Stimulated activated CD8-positive, alpha-beta memory T cell treated with anti-CD3 and anti-CD28 coated beads, Interleukin-12 subunit alpha, Interleukin-12 subunit beta, amount 100 ng/mL, for 24 hours (primary cell): ENCODE results near the gene SPDYE17.
"Not testable (repeated sequence)": the region's sequence is repeated elsewhere in the genome, so short reads cannot be mapped to it uniquely, and the experiment has no call there.

Source experiments
- DNase-seq: peaks from one replicate; pipeline ENCODE4 v3.0.0-alpha.2; 2020; ENCODE audit errors: extremely low read depth

Gene SPDYE17, protein sequence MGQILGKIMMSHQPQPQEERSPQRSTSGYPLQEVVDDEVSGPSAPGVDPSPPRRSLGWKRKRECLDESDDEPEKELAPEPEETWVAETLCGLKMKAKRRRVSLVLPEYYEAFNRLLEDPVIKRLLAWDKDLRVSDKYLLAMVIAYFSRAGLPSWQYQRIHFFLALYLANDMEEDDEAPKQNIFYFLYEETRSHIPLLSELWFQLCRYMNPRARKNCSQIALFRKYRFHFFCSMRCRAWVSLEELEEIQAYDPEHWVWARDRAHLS

DNA sequence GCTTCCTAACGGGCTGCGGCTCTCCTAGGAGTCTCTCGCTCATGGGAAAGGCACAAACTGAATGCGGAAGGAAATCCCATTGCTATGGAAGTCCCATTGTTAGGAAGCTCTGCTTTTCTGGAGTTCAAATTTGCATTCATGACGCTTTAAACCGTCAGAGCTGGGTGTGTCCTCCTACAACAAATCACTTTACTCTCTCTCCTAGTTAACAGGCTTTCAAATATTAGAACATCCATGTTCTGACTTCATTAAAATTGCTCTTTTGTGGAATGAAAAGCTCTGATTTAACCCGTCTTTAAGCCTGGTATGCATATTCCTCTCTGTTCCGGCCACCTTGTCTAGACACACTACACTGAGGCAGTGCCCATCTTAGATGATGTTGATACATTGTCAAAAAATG is at the start of gene SPDYE17:
Gene SPDYE17, minus strand, starts transcription at position 101 of the 400 bp plus-strand sequence. CDS start 1,791 bp downstream, outside the sequence.
- not testable (repeated sequence) for DNase-seq

DNA sequence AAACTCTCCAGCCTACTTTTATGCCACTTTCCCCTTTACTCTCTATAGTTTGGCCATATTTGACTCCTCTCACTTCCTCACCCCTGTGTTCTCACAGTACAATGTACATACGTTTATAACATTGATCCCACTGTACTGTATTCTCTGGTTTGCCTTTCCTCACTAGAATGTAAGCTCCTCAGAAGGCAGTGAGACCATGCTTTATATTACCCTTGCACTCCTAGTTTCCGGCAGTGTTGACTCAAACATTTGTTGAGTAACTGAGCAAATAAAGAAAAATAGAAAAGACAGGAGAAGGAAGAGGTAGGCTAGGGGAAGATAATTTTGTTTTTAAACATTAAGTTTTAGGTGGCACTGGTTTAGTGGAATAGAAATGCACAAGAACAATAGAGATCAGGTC is 48.1 kb upstream of the SPDYE17 start:
- not testable (repeated sequence) for DNase-seq

DNA sequence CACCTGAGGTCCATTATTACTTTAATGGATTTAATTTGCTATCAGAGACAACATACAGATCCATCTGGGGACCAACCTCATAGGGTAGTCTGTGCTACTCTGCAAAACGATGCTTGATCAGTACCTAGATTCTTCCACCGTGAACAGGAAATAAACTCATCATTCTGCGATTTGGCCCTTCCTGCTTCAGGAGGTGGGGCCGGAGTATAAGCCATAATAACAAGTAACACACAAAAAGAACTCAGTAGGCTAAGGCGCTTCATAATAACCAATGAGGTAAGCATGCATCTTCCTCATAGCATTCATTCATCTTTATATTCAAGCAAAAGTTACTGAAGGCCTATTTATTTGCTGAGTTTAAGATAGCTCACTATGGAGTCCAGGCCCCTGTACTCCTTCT is 47.5 kb upstream of the SPDYE17 start:
- DNase-seq: not testable (repeated sequence)

DNA sequence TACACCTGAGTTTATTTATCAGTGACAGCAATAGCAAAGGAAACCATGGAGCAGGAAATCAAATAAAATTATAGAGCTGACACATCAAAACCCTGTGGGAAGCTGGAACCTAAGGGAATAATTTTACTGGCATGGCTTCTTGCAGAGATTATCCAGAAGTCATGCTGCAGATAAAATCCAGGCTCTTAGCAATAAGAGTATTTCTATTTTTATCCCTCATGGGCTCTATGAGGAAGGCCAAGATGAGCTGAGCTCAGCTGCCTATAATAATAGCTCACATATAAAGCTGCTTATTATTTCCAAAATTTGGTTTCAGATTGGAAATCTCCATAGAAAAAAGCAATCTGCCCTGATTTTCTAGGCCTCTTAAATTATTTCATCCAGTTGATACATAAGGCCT is 47.0 kb upstream of the SPDYE17 start:
- not testable (repeated sequence) for DNase-seq

DNA sequence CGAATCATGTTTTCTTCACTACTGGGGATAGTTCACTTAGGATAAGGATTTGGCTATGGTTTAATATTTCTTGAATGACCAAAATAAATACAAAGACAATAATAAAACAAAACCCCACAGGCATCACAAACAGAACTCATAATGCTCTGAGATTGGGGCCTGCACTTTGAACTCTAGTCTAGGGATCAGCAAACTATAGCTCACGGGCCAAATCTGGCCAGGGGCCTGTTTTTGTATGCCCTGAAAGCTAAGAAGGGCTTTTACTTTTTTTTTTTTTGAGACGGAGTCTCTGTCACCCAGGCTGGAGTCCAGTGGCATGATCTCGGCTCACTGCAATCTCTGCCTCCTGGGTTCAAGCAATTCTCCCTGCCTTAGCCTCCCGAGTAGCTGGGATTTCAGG is 44.9 kb upstream of the SPDYE17 start:
- not testable (repeated sequence) for DNase-seq

DNA sequence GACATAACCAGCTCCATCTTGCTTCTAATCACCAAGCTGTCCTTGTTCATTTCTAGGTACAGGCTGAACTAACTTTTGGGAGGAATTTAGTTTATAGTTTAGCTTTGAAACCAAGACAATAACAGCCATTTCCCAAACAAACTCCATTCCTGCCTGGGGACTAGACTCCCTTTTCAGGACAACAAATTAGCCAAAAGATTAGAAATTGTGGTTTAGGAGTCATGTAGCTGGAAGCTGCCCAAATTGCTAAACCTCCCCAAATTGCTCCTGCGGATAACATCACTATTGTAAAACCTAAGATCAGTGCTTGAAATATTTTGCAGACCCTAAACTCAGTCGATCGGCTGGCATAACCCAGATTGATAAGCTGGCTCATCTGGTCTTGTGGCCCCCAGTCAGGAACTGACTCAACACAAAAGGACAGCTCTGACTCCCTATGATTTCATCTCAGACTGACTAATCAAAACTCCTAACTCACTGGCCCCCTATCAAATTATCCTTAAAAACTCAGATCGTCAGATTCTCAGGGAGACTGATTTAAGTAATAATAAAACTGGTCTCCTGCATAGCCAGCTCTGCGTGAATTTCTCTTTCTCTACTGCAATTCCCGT is 42.7 kb upstream of the SPDYE17 start:
- DNase-seq: not testable (repeated sequence)

DNA sequence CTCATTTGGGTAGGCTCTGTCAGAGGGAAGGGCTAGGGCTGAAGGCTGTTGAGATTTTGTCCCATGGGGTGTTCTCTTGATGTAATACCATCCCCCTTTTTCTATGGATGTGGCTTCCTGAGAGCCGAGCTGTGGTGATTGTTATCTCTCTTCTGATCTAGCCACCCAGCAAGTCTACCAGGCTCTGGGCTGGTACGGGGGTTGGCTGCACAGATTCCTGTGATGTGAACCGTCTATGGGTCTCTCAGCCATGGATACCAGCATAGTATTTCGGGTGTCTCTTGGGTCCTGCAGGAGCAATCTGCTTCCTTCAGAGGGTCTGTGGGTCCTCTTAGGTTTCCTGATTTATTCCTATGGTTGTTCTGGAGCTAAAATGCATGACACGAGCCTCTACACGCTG is 38.9 kb upstream of the SPDYE17 start:
- DNase-seq: not testable (repeated sequence)

DNA sequence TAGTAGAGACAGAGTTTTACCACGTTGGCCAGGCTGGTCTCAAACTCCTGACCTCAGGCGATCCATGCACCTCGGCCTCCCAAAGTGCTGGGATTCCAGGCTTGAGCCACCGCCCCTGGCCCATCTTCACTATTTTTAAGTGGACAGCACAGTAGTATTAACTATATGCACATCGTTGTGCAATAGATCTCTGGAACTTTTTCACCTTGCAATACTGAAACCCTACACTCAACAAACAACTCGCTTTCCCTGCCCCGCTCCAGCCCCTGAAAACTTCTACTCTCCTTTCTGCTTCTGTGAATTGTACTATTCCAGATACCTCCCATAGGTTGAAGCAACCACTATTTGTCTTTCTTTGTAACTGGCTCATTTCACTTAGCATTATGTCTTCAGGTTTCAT is 33.7 kb upstream of the SPDYE17 start:
- DNase-seq: not testable (repeated sequence)

DNA sequence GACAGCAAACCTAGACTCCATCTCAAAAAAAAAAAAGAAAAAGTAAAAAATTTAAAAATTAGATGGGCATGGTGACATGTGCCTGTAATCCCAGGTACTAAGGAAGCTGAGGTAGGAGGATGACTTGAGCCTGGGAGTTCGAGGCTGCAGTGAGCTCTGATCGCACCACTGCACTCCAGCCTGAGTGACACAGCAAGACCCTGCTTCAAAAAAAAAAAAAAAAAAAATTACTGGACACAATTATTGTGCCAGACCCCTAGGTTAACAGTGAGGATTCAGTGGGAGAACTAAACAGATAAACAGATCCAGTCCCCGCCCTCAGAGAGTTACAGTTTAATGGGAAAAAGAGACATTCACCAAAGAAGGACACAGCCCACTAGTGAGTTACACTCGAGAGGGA is 31.6 kb upstream of the SPDYE17 start:
- DNase-seq: not testable (repeated sequence)

DNA sequence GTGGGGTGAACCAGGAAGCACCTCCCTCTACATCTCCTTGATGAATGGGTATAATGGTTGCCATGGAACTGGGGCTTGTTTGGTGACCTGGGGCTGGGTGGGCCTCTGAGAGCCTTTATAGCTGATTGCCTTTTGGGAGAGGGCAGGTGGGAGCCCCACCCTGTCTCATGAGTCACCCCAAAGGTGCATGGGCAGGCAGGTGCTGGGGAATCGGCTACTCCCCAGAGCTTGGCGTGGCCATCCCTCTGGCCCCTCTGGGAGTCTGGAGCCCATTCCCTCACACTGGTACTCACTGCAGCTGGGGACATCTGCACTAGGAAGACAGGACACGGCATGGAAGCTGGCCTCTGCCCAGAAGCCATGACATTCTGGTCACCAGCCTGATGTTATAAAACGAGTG is 30.4 kb upstream of the SPDYE17 start, which contains the start of gene SPDYE18:
Gene SPDYE18, minus strand, starts transcription at position 2 of the 400 bp plus-strand sequence. CDS start 2,046 bp downstream, outside the sequence.
- not testable (repeated sequence) for DNase-seq

DNA sequence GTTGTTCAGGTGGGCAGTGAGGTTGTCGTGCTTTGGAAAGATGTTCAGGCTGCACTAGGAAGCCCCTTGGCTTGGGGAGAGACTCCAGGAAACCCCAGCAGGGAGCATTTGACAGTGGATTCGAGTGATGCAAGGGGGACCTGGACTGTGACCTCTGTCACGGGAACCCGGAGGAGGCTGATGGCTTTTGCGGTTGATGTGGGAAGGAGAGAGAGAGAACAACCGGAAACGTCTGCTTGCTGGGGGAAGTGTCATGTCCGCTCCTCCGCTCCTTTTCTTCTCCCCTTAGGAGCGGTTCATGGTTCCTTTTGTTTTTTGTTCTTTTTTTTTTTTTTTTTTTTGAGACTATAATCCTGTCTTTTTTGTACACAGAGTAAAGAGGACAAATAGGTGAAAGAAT is 5.8 kb downstream of the SPDYE17 start:
- not testable (repeated sequence) for DNase-seq

DNA sequence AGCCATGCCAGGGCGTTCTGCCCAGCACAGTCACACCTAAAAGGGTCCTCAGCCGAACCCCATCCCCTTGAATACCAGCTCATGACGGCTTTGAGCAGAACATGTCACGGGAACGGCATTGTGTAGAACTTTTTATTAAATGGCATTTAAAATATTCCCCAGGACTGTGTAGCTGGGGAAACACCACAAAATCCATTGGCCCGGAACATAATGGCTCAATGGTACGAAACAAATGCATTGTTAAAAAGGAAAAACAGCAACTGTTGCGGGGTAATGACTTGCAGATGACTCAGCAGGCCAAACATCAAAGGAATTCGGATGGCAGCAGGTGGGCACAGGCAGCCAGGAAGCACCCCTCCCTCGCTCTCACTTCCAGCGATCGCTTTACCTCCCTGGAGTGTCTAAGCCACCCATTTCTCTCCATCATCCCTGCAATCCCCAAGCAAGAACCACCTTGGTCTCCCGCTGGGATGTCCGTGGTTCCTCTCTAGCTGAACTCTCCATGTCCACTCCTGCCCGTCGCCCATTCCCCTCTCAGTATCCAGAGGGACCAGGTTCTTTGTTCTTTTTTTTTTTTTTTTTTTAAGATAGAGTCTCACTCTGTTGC is 22.0 kb downstream of the SPDYE17 start:
- DNase-seq: not testable (repeated sequence)

DNA sequence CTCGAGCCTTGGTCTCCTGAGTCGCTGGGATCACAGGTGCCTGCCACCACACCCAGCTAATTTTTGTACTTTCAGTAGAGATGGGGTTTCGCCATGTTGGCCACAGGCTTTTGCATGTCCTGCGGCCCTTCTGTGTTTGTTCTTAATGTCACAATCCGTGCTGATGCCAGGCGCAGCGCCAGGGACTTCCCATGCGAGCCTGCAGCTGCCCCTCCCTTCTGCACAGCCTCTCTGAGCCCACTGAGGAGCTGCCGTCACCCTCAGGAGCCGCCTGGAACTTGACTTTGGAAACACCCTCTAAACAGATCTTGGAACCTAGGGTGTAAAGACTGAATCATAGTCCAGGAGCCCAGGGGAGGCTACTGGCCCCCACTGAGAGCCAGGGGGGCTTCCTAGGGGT is 24.2 kb downstream of the SPDYE17 start:
- DNase-seq: not testable (repeated sequence)

DNA sequence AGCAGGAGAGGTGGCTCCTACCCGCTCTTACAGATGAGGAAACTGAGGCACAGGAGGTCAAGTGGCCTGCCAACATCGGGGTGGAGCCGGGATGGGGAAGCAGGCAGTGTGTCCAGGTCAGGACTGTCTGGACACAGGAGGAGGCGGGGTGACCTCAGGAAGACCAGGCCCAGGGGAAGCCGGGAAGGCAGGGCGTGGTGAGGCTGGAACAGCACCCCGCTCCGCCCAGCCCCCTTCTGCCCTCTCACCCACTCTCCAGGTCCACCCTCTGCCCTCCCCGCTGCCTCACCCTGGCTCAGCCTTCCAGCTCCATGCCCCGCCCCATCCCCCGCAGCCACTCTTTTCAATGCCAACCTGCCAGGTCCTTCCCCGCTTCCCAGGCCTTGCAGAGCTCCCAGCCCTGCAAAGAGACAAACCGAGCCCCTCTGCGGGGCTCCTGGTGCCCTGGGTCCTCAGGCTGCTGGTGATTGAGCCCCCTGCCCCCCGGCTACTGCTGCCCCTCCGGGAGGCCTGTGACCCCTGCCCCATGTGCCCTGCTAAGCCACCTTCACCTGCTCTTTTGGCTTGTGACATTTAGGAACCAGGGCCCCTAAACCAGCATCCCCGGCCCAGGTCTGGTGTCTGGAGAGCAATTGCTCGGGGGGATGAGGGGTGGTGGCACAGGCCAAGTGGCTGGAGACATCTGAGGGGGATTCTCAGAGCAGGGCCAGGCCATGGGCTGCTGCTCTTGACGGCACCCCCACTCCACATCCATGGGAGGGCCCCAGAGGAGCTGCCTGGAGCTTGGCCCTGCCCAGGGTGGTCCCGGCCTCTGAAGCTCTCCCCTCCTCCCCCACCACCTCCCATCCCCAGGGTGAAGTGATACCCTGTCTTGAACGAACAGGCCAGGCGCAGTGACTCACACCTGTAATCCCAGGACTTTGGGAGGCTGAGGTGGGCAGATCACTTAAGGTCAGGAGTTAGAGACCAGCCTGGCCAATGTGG is 25.7 kb downstream of the SPDYE17 start:
- not testable (repeated sequence) for DNase-seq

DNA sequence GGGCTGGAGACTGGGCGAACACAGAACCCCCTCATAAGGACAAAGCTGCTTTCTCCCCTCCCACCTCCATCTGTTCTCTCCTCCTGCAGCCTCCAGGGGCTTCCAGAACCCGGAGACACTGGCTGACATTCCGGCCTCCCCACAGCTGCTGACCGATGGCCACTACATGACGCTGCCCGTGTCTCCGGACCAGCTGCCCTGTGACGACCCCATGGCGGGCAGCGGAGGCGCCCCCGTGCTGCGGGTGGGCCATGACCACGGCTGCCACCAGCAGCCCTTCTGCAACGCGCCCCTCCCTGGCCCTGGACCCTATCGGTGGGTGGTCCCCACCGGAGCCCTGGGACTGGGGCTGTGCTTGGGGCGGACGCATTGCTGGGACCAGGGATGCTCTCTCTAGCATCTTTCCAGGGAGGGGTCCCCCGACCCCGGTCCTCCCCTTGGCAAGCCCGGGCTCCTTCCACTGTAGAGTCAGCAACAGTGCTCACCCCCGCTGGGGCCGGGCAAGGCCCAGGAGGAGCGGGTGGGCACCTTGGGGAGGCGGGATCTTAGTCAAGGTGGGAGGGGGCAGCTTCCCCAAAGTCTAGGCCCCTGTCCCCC is 26.6 kb downstream of the SPDYE17 start:
- DNase-seq: not testable (repeated sequence)

DNA sequence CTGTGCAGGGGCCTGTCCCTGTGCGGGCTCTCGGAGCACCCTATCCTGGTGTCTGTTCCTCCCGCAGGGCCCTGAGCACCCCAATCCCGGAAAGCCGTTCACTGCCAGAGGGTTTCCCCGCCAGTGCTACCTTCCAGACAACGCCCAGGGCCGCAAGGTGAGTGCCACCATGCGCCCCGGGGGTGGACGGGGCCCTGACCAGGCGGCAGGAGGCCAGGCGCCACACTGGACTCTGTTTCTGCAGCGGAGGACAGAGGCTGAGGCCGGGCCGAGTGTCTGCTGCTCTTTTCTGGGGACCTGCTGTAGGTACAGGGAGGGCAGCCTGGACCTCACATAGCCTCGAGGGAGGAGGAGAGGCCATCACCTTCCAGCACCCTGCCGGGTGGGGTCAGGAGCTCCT is 28.0 kb downstream of the SPDYE17 start:
- DNase-seq: not testable (repeated sequence)

DNA sequence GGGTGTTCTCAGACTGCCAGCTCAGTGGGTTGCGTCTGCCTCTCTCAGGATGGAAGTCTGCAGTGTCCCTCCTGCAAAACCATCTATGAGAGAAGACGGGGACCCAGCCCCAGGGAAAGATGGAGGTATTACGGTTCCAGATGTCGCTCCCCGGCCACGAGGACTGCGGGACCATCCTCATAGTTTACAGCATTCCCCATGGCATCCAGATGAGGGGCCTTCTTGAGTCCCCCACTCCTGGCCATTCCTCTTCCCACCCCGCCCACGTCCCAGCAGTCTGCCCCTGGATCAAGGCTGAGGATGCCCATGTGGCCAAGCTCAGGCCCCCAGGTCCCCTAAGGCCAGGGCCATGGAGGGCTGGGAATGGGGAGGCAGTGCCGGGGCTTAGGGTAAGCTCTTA is 28.9 kb downstream of the SPDYE17 start:
- DNase-seq: not testable (repeated sequence)

DNA sequence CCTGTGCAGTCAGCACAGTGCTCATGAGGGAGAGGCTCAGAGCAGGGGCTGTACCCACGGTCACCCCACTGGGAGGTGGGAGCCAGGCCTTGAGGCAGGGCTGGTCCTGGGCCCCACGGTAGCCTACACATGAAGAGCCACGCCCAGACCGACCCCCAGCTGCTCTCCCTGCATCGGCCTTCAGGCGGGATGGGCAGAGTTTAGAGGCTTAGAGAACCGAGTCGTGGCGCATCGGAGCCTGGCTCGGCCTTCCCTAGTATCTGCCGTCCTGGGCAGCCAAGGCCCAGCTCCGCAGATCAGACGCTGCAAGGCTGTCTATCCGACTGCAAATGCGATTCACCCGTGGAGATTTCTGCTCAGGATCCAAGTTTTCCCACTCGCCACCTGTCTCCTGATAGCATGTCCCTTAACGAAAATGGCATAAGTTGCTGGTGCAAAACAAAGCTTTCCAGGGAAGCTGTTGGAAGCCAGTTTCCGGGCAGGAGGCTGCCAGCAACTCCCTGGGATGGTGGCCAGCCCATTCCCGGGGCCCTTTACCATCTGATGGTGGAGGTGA is 29.4 kb downstream of the SPDYE17 start:
- DNase-seq: not testable (repeated sequence)

DNA sequence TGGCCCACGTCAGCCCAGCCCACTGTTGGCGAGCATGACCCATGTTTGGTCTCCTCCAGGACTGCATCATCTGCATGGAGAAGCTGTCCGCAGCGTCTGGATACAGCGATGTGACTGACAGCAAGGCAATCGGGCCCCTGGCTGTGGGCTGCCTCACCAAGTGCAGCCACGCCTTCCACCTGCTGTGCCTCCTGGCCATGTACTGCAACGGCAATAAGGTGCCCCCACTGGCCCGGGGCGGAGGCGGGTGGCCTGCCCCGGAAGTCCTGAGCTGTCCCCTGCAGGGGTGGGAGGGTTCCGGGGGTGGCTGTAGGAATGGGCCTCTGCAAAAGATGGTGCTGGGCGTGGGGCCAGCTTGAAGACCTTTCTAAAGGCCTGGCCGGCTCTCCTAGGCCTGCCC is 30.1 kb downstream of the SPDYE17 start:
- not testable (repeated sequence) for DNase-seq

DNA sequence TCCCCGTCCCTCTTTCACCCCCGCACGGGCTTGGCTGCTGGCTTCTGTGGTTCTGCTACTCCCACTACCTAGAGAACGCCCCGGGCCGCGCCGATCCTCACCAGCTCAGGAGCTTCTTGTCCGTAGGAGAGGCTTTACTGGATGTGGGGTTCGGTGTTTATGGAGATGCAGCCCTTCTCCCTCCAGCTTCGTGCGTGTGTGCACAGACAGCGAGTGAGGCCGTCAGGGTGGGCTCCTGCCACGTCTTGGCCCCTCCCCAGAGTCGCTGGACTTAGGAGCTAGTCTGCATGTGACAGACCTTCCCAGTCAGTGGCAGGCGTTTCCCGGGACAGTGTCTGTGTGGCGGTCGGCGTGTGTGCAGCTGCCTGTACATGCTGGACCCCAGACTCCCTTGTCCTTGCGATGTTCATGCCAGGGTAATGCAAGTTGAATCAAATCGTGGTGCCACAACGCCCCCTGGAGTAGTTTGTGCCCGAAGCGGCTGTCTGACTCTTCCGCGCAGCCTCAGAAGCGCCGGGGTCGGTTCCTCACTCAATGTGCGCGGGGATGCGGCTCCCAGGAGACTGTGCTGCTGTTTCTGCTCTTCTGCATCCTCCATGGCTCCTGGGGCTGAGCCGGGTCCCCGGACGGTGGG is 32.6 kb downstream of the SPDYE17 start:
- not testable (repeated sequence) for DNase-seq
